CD4-positive, alpha-beta T cell treated with Interleukin-15 for 4 hours (primary cell): ENCODE measurements around the gene AKAP8.

ENCODE experiments used
- DNase-seq: peaks from one replicate; pipeline ENCODE4 v3.0.0-alpha.2; 2020; ENCODE audit warnings: low spot score

Gene AKAP8

GRCh38 chr19:15332311-15332996 lies 47.1 kb downstream of the AKAP8 start, which contains the start of gene BRD4:
Gene BRD4, minus strand, starts transcription at chr19:15332539. Its CDS starts 59,440 bp downstream, at chr19:15273099.
- peak; percentile 72 for DNase-seq

GRCh38 chr19:15331419-15332310 lies 47.9 kb downstream of the AKAP8 start:
- peak; percentile 45 for DNase-seq

- DNase-seq: peak; percentile 24
Observed at GRCh38 chr19:15330801-15331418, 48.7 kb downstream of the AKAP8 start.

- no peak for DNase-seq
Observed at GRCh38 chr19:15328312-15328711, 51.3 kb downstream of the AKAP8 start.

GRCh38 chr19:15324791-15325519 lies 54.6 kb downstream of the AKAP8 start:
- DNase-seq: no peak

- DNase-seq: no peak
Observed at GRCh38 chr19:15323496-15324235, 55.9 kb downstream of the AKAP8 start.

GRCh38 chr19:15321739-15322138 lies 57.8 kb downstream of the AKAP8 start:
- no peak for DNase-seq

- no peak for DNase-seq
Observed at GRCh38 chr19:15320116-15320515, 59.5 kb downstream of the AKAP8 start.

GRCh38 chr19:15318241-15318691 lies 61.3 kb downstream of the AKAP8 start:
- DNase-seq: no peak

- DNase-seq: no peak
Observed at GRCh38 chr19:15317392-15318071, 62.1 kb downstream of the AKAP8 start.

GRCh38 chr19:15316498-15316897 lies 63.1 kb downstream of the AKAP8 start:
- no peak for DNase-seq

- no peak for DNase-seq
Observed at GRCh38 chr19:15315101-15315500, 64.5 kb downstream of the AKAP8 start.

- DNase-seq: no peak
Observed at GRCh38 chr19:15313649-15314279, 65.8 kb downstream of the AKAP8 start.

GRCh38 chr19:15307169-15307568 lies 72.4 kb downstream of the AKAP8 start:
- DNase-seq: no peak

- DNase-seq: no peak
Observed at GRCh38 chr19:15305582-15306334, 73.8 kb downstream of the AKAP8 start.

- no peak for DNase-seq
Observed at GRCh38 chr19:15304140-15304705, 75.4 kb downstream of the AKAP8 start.
